ENCODE data around the gene PLBD1.
A peak's percentile ranks its signal among the peaks of the same experiment; 100 is the strongest.

PLBD1 gene

GRCh38 chr12:14495326-14495725 is 72.4 kb downstream of the PLBD1 start:
- no peak for DNase-seq

GRCh38 chr12:14482886-14483285 is 84.8 kb downstream of the PLBD1 start:
- DNase-seq: no peak

GRCh38 chr12:14482361-14482760 is 85.3 kb downstream of the PLBD1 start:
- no peak for DNase-seq

GRCh38 chr12:14481201-14481600 is 86.5 kb downstream of the PLBD1 start:
- no peak for DNase-seq

- DNase-seq: no peak
Observed at GRCh38 chr12:14479004-14479403, 88.7 kb downstream of the PLBD1 start.

GRCh38 chr12:14473707-14474287 is 93.9 kb downstream of the PLBD1 start:
- DNase-seq: peak; percentile 38

- no peak for DNase-seq
Observed at GRCh38 chr12:14471497-14471896, 96.2 kb downstream of the PLBD1 start.

- DNase-seq: no peak
Observed at GRCh38 chr12:14460212-14460841, 107.4 kb downstream of the PLBD1 start.

- DNase-seq: peak; percentile 22
Observed at GRCh38 chr12:14454098-14454907, 113.4 kb downstream of the PLBD1 start.

All from NCI-H1105 treated with DMSO at 0.1 percent for 48 hours (cell line).